Left lung (tissue), 10 donors: ENCODE measurements around the gene GATD1. TPM values are rescaled to one million over a fixed set of nuclear protein-coding genes. Genes with fewer than 3 reads are reported as not detected.
"Not testable (repeated sequence)": the region's sequence is repeated elsewhere in the genome, so short reads cannot be mapped to it uniquely, and the experiment has no call there.

Source experiments
- ATAC-seq: fragments of 200-7000 bp; cut with Tn5 transposase; one replicate; pipeline ENCODE4 v1.9.1; 2020; ENCODE audit warnings: moderate library complexity
- DNase-seq, 4 donors: peaks; one replicate each; pipeline ENCODE4 v3.0.0-alpha.2; 2013 to 2020
- H3K27ac ChIP-seq, 2 donors: fragments of 200-600 bp; sonication (generic) in 1 of 2; one replicate each; pipeline versions ENCODE4 v1.5.0 to v1.8.0; 2020 to 2021
- H3K27me3 ChIP-seq, 2 donors: fragments of 200-600 bp; sonication (generic) in 1 of 2; one replicate each; pipeline versions ENCODE4 v1.5.0 to v1.8.0; 2020 to 2021
- H3K36me3 ChIP-seq, 2 donors: fragments of 200-600 bp; sonication (generic) in 1 of 2; one replicate each; pipeline versions ENCODE4 v1.5.0 to v1.8.0; 2020 to 2021
- H3K4me1 ChIP-seq, 2 donors: fragments of 200-600 bp; one replicate each; pipeline ENCODE4 v1.8.0; 2021
- H3K4me3 ChIP-seq, 2 donors: fragments of 200-600 bp; sonication (generic) in 1 of 2; one replicate each; pipeline versions ENCODE4 v1.5.0 to v1.8.0; 2020 to 2021; ENCODE audit warnings: mild to moderate bottlenecking in 1 of 2
- H3K9me3 ChIP-seq, 2 donors: fragments of 200-600 bp; sonication (generic) in 1 of 2; one replicate each; pipeline versions ENCODE4 v1.5.0 to v1.8.0; 2020 to 2021
- CTCF ChIP-seq, 2 donors: fragments of 200-600 bp; sonication (generic) in 1 of 2; IDR thresholded peaks; one replicate each; pipeline versions ENCODE4 v1.5.0 to v1.8.0; 2021; ENCODE audit warnings: antibody characterized with exemption in 2 of 2
- intact Hi-C, 2 donors: fragments of 100-400 bp; cut with DNase I; formaldehyde crosslinking; loops; one replicate each; pipeline versions ENCODE4 v1.11.2 to v1.14.2; 2022
- polyA plus RNA-seq, 6 donors: library from polyadenylated mRNA; unstranded; fragments of 120-200 nt; gene quantifications; one replicate each; pipeline ENCODE4 v1.2.1, GENCODE V29; 2013; ENCODE audit not compliant: insufficient read length in 6 of 6
- total RNA-seq, 2 donors: library from RNA; stranded (reverse); fragmentation: NEBNext Ultra II Directional; extraction: Animal tissue kit (Norgen Biotek cat#: 25700); gene quantifications; one replicate each; pipeline ENCODE4 v1.2.1, GENCODE V29; 2021
- donor health status: DM: no; HTN: yes; CAD: no.
- donor health status: DM: no; HTN: no; CAD: no.

GATD1 gene
- total and polyA plus RNA-seq, 8 donors, result 51.7 to 87.1 (median 64.7) TPM

- H3K27me3 ChIP-seq, result no peaks in the 10 kb centered on the region
- no peaks in the 10 kb centered on the region for H3K36me3 ChIP-seq
- no peak for DNase-seq
- H3K27ac ChIP-seq, result peak overlapping the region in 1 of 2 donors; percentile 90
- no peak for TF ChIP-seq CTCF (IDR thresholded peaks at IDR 0.05)
- ATAC-seq, result no peak
- intact Hi-C loops, result no loop called here
- no peak overlapping the region for H3K4me3 ChIP-seq
- H3K4me1 ChIP-seq, result peaks cover 11 to 35% of the 10 kb centered on the region in 2 donors
- H3K9me3 ChIP-seq, result no peaks in the 10 kb centered on the region
These were observed 31.9 kb downstream of the GATD1 start for GRCh38 chr11:745428-745827.

GRCh38 chr11:742571-743201 lies 34.6 kb downstream of the GATD1 start:
- H3K4me3 ChIP-seq, result no peak overlapping the region
- no peaks in the 10 kb centered on the region for H3K27me3 ChIP-seq
- H3K9me3 ChIP-seq, result no peaks in the 10 kb centered on the region
- peaks cover 5 to 21% of the 10 kb centered on the region in 2 donors for H3K4me1 ChIP-seq
- no peak overlapping the region for H3K27ac ChIP-seq
- DNase-seq, result no peak
- intact Hi-C loops, result no loop called here
- no peak for ATAC-seq
- no peaks in the 10 kb centered on the region for H3K36me3 ChIP-seq
- no peak for TF ChIP-seq CTCF (IDR thresholded peaks at IDR 0.05)

GRCh38 chr11:742156-742546 lies 35.1 kb downstream of the GATD1 start:
- Histone ChIP-seq H3K36me3 (no peaks in the 10 kb centered on the region), H3K27ac (no peak overlapping the region), H3K27me3 (no peaks in the 10 kb centered on the region), H3K9me3 (no peaks in the 10 kb centered on the region), H3K4me1 (peaks cover 5 to 26% of the 10 kb centered on the region in 2 donors), H3K4me3 (no peak overlapping the region)
- TF ChIP-seq CTCF (IDR thresholded peaks at IDR 0.05), result no peak
- DNase-seq (no peak), ATAC-seq (no peak)
- intact Hi-C loops, result no loop called here

GRCh38 chr11:737899-738298 lies 39.4 kb downstream of the GATD1 start:
- DNase-seq, H3K9me3 ChIP-seq, intact Hi-C loops, H3K4me3 ChIP-seq, H3K27me3 ChIP-seq, H3K27ac ChIP-seq, H3K36me3 ChIP-seq: not testable (repeated sequence)
- H3K4me1 ChIP-seq, result peaks cover 0 to 13% of the 10 kb centered on the region in 2 donors
- peak; percentile 39 for ATAC-seq

GRCh38 chr11:737366-737765 lies 39.9 kb downstream of the GATD1 start:
- Histone ChIP-seq H3K4me3 (no peak overlapping the region), H3K9me3 (no peaks in the 10 kb centered on the region), H3K4me1 (peaks cover 0 to 13% of the 10 kb centered on the region in 2 donors), H3K27ac (peak overlapping the region in 1 of 2 donors; percentile 33), H3K27me3 (peaks cover 0 to 7% of the 10 kb centered on the region in 2 donors), H3K36me3 (no peaks in the 10 kb centered on the region)
- DNase-seq, result no peak
- no peak for TF ChIP-seq CTCF (IDR thresholded peaks at IDR 0.05)
- no peak for ATAC-seq
- intact Hi-C loops, result no loop called here

GRCh38 chr11:734541-734940 lies 42.7 kb downstream of the GATD1 start:
- Histone ChIP-seq H3K27me3 (peaks cover 0 to 21% of the 10 kb centered on the region in 2 donors), H3K4me1 (peaks cover 0 to 18% of the 10 kb centered on the region in 2 donors)
- ATAC-seq, DNase-seq, H3K27ac ChIP-seq, intact Hi-C loops, H3K4me3 ChIP-seq, H3K36me3 ChIP-seq, H3K9me3 ChIP-seq: not testable (repeated sequence)
